HCEC 1CT (cell line): ENCODE data around the gene UNC79.

Experiments
- DNase-seq: peaks from one replicate; pipeline ENCODE4 v3.0.0-alpha.2; 2017

Gene UNC79

DNA sequence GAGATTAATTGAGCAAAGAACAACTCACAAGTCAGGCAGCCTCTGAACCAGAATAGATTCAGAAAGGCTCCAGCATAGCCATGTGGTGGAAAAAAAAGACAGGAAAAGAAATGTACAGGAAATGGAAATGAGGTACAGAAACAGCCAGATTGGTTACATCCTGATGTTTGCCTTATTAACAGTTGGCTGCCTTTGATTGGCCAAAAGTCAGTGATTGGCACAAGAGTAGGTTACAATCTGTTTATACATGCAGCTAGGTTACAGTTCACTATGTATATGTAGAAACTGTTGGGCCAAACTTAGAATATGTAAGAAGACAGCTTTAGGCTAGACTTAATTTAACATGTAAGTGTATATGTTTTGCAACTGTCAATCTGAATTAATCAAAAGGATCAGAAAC lies 118.9 kb downstream of the UNC79 start:
- DNase-seq: no peak

DNA sequence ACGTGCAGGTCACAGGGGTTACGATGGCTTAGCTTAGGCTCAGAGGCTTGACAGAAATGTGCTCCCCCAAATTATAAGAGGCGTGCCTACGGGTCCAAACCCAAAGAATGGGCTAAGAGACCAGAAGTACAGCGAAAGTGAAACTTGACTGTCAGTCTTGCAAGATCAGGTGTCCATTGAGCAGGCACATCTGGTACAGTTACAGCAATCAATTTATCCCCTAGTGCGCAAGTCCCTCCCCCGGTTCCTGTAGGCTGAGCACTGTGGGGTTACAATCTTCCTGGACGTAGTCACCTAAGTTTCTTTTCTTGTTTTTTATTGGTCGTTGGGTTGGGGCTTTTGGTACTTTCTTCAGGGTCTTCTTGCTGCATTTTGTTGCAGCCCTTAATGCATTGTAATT lies 134.2 kb downstream of the UNC79 start:
- DNase-seq: no peak

GRCh38 chr14:93566065-93566693 lies 135.4 kb downstream of the UNC79 start:
- DNase-seq: no peak

GRCh38 chr14:93571275-93571674 lies 140.5 kb downstream of the UNC79 start:
- no peak for DNase-seq

- no peak for DNase-seq
Measured at GRCh38 chr14:93579178-93579577, 148.4 kb downstream of the UNC79 start.

DNA sequence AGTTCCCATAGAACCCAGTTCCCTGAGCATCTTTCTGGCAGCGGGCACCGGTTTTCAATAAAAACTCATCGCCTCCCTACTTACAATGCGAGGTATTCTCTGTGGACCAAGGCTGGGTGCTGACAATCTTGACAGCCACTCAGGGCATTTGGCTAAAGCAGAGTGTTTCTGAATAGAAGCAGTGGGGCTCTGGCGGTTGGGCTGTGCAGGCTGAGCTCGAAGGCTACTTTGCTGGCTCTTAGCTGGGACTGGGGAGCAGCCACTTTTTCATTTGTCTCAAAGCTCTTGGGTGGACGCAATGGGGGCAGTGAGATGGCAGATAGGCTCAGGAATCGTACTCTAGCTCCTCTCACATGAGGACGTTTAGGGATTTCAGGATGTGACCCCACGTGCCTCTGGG lies 151.8 kb downstream of the UNC79 start:
- DNase-seq: no peak

- no peak for DNase-seq
Measured at GRCh38 chr14:93587330-93587729, 156.6 kb downstream of the UNC79 start.

- DNase-seq: no peak
Measured at GRCh38 chr14:93591506-93591905, 160.8 kb downstream of the UNC79 start.

DNA sequence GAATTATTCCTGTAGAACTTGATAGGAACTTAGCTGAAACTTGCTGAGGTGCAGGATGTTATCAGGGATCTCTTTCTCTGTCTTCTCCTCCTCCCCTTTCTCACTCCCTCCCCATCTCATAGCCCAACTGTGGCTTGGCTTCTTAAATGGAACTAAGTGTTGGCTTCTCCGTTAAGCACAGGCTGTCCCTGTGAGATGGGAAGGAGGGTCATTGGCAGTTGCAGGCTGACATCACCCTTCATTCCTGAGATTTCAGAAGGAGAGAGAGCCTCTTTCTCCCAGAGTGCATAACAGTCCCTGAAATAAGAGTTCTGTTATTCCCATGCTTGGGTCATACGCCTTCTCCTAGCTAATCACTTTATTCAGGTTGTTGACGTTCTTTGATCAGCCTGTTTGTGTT lies 162.0 kb downstream of the UNC79 start:
- DNase-seq: no peak

GRCh38 chr14:93606091-93606490 lies 175.4 kb downstream of the UNC79 start:
- no peak for DNase-seq

- peak; percentile 48 for DNase-seq
Measured at GRCh38 chr14:93619176-93619793, 188.5 kb downstream of the UNC79 start.

- no peak for DNase-seq
Measured at GRCh38 chr14:93628048-93628447, 197.3 kb downstream of the UNC79 start.

DNA sequence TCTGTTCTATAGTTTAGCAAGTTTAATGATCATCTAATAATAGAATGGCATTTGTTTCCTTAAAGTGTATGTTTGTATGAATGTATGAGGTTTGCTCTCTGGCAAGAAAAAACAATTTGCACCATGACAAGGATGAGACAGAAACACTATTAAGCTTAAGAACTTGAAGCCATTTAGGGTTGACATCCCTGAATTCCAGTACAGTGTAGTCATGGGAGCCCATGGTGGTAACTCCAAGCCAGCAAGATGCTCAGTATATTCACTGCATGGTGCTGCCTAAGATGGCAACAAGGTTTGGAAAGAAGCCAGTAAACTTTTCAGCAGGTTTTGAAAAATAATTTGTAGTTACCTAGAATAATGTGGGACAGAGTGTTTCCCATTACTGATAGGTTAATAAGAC lies 198.9 kb downstream of the UNC79 start:
- DNase-seq: no peak

- DNase-seq: no peak
Measured at GRCh38 chr14:93638790-93639189, 208.1 kb downstream of the UNC79 start.

GRCh38 chr14:93643127-93643526 lies 212.4 kb downstream of the UNC79 start:
- DNase-seq: no peak

- DNase-seq: no peak
Measured at GRCh38 chr14:93643676-93644075, 212.9 kb downstream of the UNC79 start.

DNA sequence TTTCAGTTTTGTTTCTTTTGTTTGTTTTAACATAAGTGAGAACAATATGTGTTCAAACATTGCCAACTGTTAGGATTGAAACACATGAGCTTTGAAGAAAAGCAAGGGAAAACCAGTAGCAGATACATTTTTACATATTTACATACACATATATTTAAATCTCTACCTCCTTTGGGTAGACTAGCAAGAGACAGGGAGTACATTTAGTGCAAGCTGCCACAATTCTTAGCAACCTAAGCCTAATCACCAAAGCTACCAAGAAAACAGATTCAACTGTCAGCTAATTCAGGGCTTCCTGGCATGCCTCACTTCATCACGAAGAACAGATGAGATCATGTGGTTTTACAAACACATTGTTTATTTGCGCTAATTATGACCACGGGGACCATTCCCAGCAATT lies 214.5 kb downstream of the UNC79 start:
- DNase-seq: no peak

- DNase-seq: no peak
Measured at GRCh38 chr14:93648440-93649168, 217.9 kb downstream of the UNC79 start.

GRCh38 chr14:93654599-93654998 lies 223.9 kb downstream of the UNC79 start:
- DNase-seq: no peak

DNA sequence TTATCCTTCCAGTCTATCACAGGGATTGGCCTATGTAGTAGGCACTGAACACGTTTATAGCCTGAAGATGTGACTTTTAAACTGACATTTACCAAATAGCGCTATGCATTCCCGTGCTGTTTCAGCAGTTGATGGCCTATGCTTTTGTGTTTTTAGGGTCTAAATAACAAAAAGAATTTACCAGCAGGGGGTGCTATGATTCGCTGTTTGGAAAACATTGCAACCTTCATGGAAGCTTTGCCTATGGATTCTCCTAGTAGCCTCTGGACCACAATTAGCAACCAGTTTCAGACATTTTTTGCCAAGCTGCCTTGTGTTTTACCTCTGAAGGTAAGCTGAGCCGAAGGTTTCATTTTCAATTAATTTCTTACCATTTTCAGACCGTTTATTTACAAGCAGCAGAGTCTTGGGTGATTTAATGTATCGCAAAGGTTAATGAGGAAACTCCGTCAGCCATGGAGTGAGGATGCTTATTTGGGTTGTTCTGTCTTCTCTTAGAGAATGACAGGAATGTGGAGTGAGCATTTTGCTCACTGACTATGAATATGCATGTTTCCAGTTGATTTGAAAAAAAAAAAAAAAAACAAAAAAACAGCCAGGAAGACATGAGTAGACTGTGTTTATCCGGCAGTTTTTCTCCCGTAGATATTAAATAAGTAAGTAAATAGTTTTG lies 224.5 kb downstream of the UNC79 start:
- peak; percentile 3 for DNase-seq

GRCh38 chr14:93657875-93658274 lies 227.1 kb downstream of the UNC79 start:
- no peak for DNase-seq

DNA sequence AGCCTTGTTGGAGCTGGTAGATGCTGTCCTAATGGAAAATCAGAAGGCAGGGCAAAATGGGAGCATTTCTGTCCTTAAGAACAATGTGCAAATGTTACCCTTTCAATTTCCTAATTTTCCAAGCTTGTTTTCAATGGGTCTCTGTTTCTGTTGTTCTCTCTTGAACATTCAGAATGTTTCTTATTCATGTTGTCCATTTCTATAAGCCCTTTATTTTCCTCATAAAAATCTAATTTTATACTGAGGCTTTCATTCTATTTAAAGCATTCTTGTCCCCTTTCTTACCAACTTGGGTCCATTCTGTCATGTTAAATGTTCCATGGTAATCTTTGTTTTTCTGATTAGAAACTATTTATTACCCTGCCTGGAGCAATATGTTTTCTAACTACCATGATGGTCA lies 232.6 kb downstream of the UNC79 start:
- DNase-seq: no peak

DNA sequence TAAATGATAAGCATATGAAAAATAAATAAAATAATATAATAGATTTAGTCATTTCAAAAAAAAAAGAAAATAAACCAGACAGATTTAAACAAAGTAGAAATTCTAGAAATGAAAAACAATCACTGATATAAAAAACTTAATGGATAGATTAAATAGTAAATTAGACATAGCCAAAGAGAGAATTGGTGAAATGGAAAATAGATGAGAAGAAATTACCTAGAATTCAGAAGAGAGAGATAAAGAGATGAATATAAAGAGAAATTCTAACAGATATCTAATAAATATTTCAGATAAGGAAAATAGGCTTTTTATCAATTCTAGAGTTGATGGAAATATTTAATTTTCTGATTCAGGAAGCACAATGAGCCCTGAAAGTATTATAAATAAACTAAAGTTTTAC lies 234.4 kb downstream of the UNC79 start:
- no peak for DNase-seq

DNA sequence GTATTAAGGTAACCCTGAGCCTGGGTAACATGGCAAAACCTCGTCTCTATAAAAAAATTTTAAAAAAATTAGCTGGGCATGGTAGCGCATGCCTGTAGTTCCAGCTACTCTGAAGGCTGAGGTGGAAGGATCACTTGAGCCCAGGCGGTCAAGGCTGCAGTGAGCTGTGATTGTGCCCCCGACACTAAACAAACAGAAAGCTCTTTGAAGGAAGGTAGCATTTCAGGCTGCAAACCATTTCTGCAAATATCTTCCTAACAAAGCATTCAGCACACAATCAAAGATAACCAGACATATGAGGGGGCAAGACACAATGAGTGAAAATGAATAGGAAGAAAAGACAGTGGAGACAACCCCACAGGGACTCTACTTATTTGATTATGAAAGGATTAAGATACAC lies 238.9 kb downstream of the UNC79 start:
- no peak for DNase-seq
